Cardiac muscle cell (in vitro differentiated cells and primary cell): ENCODE measurements around the gene DUOX1. TPM values are rescaled to one million over a fixed set of nuclear protein-coding genes. Genes with fewer than 3 reads are reported as not detected.

ENCODE experiments used
- DNase-seq, 2 donors: peaks; one replicate each; pipeline versions ENCODE4 v3.0.0 to v3.0.0-alpha.2; 2010 to 2017; ENCODE audit warnings: low read depth in 1 of 2, low spot score in 1 of 2
- H3K27ac ChIP-seq: fragments of 200-600 bp; sonication (generic); 2 replicates; pipeline ENCODE4 v1.5.1; 2016
- H3K27me3 ChIP-seq: fragments of 200-600 bp; sonication (generic); 2 replicates; pipeline ENCODE4 v1.6.0; 2016; ENCODE audit warnings: control low read depth
- H3K36me3 ChIP-seq: fragments of 200-600 bp; sonication (generic); 2 replicates; pipeline ENCODE4 v1.5.1; 2016; ENCODE audit warnings: control low read depth
- H3K4me1 ChIP-seq: fragments of 200-600 bp; sonication (generic); 2 replicates; pipeline ENCODE4 v1.8.1; 2017; ENCODE audit warnings: low read depth, mild to moderate bottlenecking, mixed run types
- H3K4me3 ChIP-seq: fragments of 200-600 bp; sonication (generic); 2 replicates; pipeline ENCODE4 v1.5.1; 2016; ENCODE audit warnings: mild to moderate bottlenecking
- H3K9me3 ChIP-seq: fragments of 200-600 bp; sonication (generic); 2 replicates; pipeline ENCODE4 v1.5.1; 2017; ENCODE audit warnings: low read depth, mild to moderate bottlenecking, control low read depth
- polyA plus RNA-seq: library from polyadenylated mRNA; unstranded; fragments of >200 nt; fragmentation: Nextera tagmentation; extraction: Ambion mirVana; gene quantifications from 2 replicates; pipeline ENCODE4 v1.2.1, GENCODE V29; 2016
- total RNA-seq: library from RNA; depleted of rRNA; stranded (reverse); fragments of >200 nt; gene quantifications from 2 replicates; pipeline ENCODE4 v1.2.3, GENCODE V29; 2016
- TF ChIP-seq, protein P1 (sequence below): IDR thresholded peaks from 2 replicates; pipeline ENCODE4 v1.5.1; 2012; ENCODE audit warnings: low read depth, mild to moderate bottlenecking, low read length

The DUOX1 gene
- total and polyA plus RNA-seq, 2 experiments from 2014 or later, result 0.45 to 6.2 TPM

GRCh38 chr15:45121020-45121419 lies 8.8 kb upstream of the DUOX1 start:
- Histone ChIP-seq H3K9me3 (no peaks in the 10 kb centered on the region), H3K4me3 (no peak overlapping the region), H3K27ac (no peak overlapping the region), H3K27me3 (peaks cover 93% of the 10 kb centered on the region), H3K4me1 (no peaks in the 10 kb centered on the region), H3K36me3 (no peaks in the 10 kb centered on the region)
- no peak for DNase-seq
- TF ChIP-seq, protein P1, sequence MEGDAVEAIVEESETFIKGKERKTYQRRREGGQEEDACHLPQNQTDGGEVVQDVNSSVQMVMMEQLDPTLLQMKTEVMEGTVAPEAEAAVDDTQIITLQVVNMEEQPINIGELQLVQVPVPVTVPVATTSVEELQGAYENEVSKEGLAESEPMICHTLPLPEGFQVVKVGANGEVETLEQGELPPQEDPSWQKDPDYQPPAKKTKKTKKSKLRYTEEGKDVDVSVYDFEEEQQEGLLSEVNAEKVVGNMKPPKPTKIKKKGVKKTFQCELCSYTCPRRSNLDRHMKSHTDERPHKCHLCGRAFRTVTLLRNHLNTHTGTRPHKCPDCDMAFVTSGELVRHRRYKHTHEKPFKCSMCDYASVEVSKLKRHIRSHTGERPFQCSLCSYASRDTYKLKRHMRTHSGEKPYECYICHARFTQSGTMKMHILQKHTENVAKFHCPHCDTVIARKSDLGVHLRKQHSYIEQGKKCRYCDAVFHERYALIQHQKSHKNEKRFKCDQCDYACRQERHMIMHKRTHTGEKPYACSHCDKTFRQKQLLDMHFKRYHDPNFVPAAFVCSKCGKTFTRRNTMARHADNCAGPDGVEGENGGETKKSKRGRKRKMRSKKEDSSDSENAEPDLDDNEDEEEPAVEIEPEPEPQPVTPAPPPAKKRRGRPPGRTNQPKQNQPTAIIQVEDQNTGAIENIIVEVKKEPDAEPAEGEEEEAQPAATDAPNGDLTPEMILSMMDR, result no peak

GRCh38 chr15:45121706-45122417 lies 7.9 kb upstream of the DUOX1 start:
- TF ChIP-seq, protein P1, result no peak
- H3K9me3 ChIP-seq, result no peaks in the 10 kb centered on the region
- H3K36me3 ChIP-seq, result no peaks in the 10 kb centered on the region
- no peaks in the 10 kb centered on the region for H3K4me1 ChIP-seq
- peaks cover 93% of the 10 kb centered on the region for H3K27me3 ChIP-seq
- H3K4me3 ChIP-seq, result no peak overlapping the region
- peak in 1 of 2 donors; percentile 72 for DNase-seq
- H3K27ac ChIP-seq, result no peak overlapping the region

DNA sequence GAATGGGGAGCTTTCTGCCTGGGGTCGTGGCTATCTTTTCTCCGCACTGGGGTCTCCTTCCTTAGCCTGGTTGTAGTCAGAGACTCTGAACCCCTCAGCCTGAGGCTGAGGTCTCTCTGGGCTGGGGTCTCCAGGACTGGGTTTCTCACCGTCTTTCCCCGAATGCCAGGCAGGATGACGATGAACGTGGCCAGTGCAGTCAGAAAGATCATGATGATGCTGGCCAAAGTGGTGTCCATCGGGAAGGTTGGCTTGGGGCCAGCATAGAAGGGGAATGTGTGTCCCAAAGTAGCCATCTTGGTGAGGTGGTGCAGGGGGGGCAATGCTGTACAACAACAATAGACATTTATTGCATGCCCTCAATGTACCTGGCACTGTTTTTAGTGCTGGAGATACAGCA lies 7.1 kb upstream of the DUOX1 start:
- TF ChIP-seq, protein P1, result no peak
- DNase-seq, result no peak
- H3K9me3 ChIP-seq, result no peaks in the 10 kb centered on the region
- peaks cover 93% of the 10 kb centered on the region for H3K27me3 ChIP-seq
- no peak overlapping the region for H3K4me3 ChIP-seq
- no peak overlapping the region for H3K27ac ChIP-seq
- no peaks in the 10 kb centered on the region for H3K36me3 ChIP-seq
- no peaks in the 10 kb centered on the region for H3K4me1 ChIP-seq

DNA sequence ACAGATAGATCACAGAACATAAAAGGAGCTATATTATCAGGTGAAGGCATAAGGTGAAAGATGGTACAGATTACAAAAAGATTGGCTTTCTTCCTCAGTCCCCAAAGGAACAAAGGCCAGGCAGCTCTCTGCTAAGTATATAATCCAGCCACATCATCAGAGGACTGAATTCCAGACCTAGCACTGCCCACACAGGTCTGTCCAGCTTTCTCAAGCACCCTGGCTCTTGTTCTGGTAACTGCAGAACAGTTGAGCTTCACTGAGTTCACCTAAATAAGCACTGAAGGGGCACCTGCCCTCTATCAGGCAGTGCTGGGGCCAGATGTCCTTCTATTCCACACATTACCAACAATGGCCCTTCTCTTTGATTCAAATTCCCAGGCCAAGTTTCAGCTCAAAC lies 6.4 kb upstream of the DUOX1 start:
- Histone ChIP-seq H3K36me3 (no peaks in the 10 kb centered on the region), H3K9me3 (no peaks in the 10 kb centered on the region), H3K4me1 (no peaks in the 10 kb centered on the region), H3K27ac (no peak overlapping the region), H3K4me3 (no peak overlapping the region), H3K27me3 (peaks cover 97% of the 10 kb centered on the region)
- TF ChIP-seq, protein P1, result no peak
- DNase-seq, result no peak

- Histone ChIP-seq H3K4me1 (no peaks in the 10 kb centered on the region), H3K9me3 (no peaks in the 10 kb centered on the region), H3K27me3 (peaks cover 100% of the 10 kb centered on the region), H3K36me3 (no peaks in the 10 kb centered on the region), H3K27ac (no peak overlapping the region), H3K4me3 (no peak overlapping the region)
- TF ChIP-seq, protein P1, result peak; percentile 71
- DNase-seq, result peak; percentile 38 to 43
These were observed 3.1 kb upstream of the DUOX1 start for GRCh38 chr15:45126535-45127158.
